ENCODE measurements around the gene FAM3D.

DNA sequence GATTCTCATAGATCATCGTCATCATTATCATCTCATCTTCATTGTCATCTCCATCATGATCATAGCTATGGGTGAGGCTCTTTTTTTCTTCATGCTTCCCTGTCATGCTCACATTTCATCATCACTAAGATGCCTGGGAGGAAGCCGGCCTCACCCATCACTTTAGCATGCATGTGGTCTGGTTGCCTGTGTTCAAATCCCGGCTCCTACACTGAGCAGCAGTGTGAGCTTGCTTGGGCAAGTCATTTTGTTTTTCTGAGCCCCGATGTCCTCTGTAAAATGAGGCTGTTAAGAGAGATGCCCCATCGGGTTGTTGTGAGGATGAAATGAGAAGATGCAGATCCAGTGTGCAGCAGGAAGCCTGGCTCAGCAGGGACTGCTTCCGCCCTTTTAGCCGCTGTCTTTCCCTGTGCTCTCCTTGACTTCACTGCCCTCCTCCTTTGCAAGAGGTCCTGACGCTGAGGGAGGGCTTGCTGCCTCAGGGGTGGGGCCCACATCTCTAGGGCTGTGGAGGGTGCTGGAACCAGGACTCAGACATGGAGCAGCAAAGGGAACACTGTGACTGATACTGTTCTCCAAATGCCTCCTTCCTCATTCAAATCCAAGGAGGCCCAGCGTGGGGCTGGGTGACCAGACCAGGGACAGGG lies 14.4 kb upstream of the FAM3D start:
- TF ChIP-seq POLR2A (IDR thresholded peaks at IDR 0.05), result no peak
- TF ChIP-seq, protein P1, sequence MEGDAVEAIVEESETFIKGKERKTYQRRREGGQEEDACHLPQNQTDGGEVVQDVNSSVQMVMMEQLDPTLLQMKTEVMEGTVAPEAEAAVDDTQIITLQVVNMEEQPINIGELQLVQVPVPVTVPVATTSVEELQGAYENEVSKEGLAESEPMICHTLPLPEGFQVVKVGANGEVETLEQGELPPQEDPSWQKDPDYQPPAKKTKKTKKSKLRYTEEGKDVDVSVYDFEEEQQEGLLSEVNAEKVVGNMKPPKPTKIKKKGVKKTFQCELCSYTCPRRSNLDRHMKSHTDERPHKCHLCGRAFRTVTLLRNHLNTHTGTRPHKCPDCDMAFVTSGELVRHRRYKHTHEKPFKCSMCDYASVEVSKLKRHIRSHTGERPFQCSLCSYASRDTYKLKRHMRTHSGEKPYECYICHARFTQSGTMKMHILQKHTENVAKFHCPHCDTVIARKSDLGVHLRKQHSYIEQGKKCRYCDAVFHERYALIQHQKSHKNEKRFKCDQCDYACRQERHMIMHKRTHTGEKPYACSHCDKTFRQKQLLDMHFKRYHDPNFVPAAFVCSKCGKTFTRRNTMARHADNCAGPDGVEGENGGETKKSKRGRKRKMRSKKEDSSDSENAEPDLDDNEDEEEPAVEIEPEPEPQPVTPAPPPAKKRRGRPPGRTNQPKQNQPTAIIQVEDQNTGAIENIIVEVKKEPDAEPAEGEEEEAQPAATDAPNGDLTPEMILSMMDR (IDR thresholded peaks at IDR 0.05), result no peak

Measured in tibial nerve (tissue), 3 donors.